HAP-1 (cell line): ENCODE data around the gene CHGA.

Source experiments
- DNase-seq, 2 experiments: peaks; one replicate each; pipeline ENCODE4 v3.0.0-alpha.2; 2016 to 2020; ENCODE audit warnings: low spot score in 2 of 2
- H3K27me3 ChIP-seq: fragments of 250-450 bp; sonication (Bioruptor Pico); 2 replicates; pipeline ENCODE4 v1.5.1; 2020; ENCODE audit warnings: low read depth, mild to moderate bottlenecking, moderate library complexity
- H3K36me3 ChIP-seq: fragments of 250-450 bp; sonication (Bioruptor Pico); replicated peaks from 2 replicates; pipeline ENCODE4 v1.5.1; 2020; ENCODE audit warnings: mild to moderate bottlenecking
- H3K4me1 ChIP-seq: fragments of 250-450 bp; sonication (Bioruptor Pico); 2 replicates; pipeline ENCODE4 v1.5.1; 2020; ENCODE audit warnings: mild to moderate bottlenecking
- H3K4me3 ChIP-seq: fragments of 250-450 bp; sonication (Bioruptor Pico); 2 replicates; pipeline ENCODE4 v1.5.1; 2020; ENCODE audit warnings: mild to moderate bottlenecking, moderate library complexity
- H3K9me3 ChIP-seq: fragments of 250-450 bp; sonication (Bioruptor Pico); 2 replicates; pipeline ENCODE4 v1.5.1; 2020; ENCODE audit warnings: mild to moderate bottlenecking, moderate library complexity
- in situ Hi-C: fragments of 300-500 bp; cut with MboI; formaldehyde crosslinking; loops from 3 replicates; pipeline ENCODE4 v1.14.3; 2020; ENCODE audit warnings: low sequenced_read_pairs, inconsistent platforms, mixed read lengths

The CHGA gene

GRCh38 chr14:92892589-92892988 is 30.4 kb upstream of the CHGA start:
- DNase-seq = no peak
- H3K27me3 ChIP-seq = no peaks in the 10 kb centered on the region
- H3K36me3 ChIP-seq = no peaks in the 10 kb centered on the region
- no peak overlapping the region for H3K4me3 ChIP-seq
- no peaks in the 10 kb centered on the region for H3K9me3 ChIP-seq
- no peaks in the 10 kb centered on the region for H3K4me1 ChIP-seq
- in situ Hi-C loops = no loop called here

GRCh38 chr14:92895352-92895878 is 27.5 kb upstream of the CHGA start:
- H3K27me3 ChIP-seq = no peaks in the 10 kb centered on the region

GRCh38 chr14:92897922-92898565 is 24.9 kb upstream of the CHGA start:
- in situ Hi-C loops = no loop called here
- Histone ChIP-seq H3K4me1 (no peaks in the 10 kb centered on the region), H3K36me3 (no peaks in the 10 kb centered on the region), H3K27me3 (no peaks in the 10 kb centered on the region), H3K4me3 (no peak overlapping the region), H3K9me3 (no peaks in the 10 kb centered on the region)
- no peak for DNase-seq

More at GRCh38 chr14:92895352-92895878, 27.5 kb upstream of the CHGA start:
- H3K36me3 ChIP-seq = no peaks in the 10 kb centered on the region
- in situ Hi-C loops = no loop called here
- H3K4me3 ChIP-seq = no peak overlapping the region
- H3K4me1 ChIP-seq = no peaks in the 10 kb centered on the region
- DNase-seq = no peak
- H3K9me3 ChIP-seq = no peaks in the 10 kb centered on the region

GRCh38 chr14:92898566-92899131 is 24.3 kb upstream of the CHGA start:
- DNase-seq = no peak
- in situ Hi-C loops = no loop called here
- no peaks in the 10 kb centered on the region for H3K36me3 ChIP-seq
- no peaks in the 10 kb centered on the region for H3K27me3 ChIP-seq
- H3K9me3 ChIP-seq = no peaks in the 10 kb centered on the region
- H3K4me3 ChIP-seq = no peak overlapping the region
- H3K4me1 ChIP-seq = no peaks in the 10 kb centered on the region

GRCh38 chr14:92900660-92901059 is 22.3 kb upstream of the CHGA start:
- H3K4me1 ChIP-seq = no peaks in the 10 kb centered on the region
- in situ Hi-C loops = no loop called here
- no peaks in the 10 kb centered on the region for H3K36me3 ChIP-seq
- no peaks in the 10 kb centered on the region for H3K27me3 ChIP-seq
- H3K4me3 ChIP-seq = no peak overlapping the region
- H3K9me3 ChIP-seq = no peaks in the 10 kb centered on the region
- no peak for DNase-seq

GRCh38 chr14:92902191-92902590 is 20.8 kb upstream of the CHGA start:
- Histone ChIP-seq H3K9me3 (no peaks in the 10 kb centered on the region), H3K36me3 (no peaks in the 10 kb centered on the region), H3K4me1 (no peaks in the 10 kb centered on the region), H3K27me3 (no peaks in the 10 kb centered on the region), H3K4me3 (no peak overlapping the region)
- in situ Hi-C loops = no loop called here
- DNase-seq = no peak

GRCh38 chr14:92902726-92903125 is 20.2 kb upstream of the CHGA start:
- Histone ChIP-seq H3K4me3 (no peak overlapping the region), H3K4me1 (no peaks in the 10 kb centered on the region), H3K36me3 (no peaks in the 10 kb centered on the region), H3K27me3 (no peaks in the 10 kb centered on the region), H3K9me3 (no peaks in the 10 kb centered on the region)
- in situ Hi-C loops = no loop called here
- DNase-seq = no peak

GRCh38 chr14:92903359-92903758 is 19.6 kb upstream of the CHGA start:
- no peak for DNase-seq
- Histone ChIP-seq H3K4me3 (no peak overlapping the region), H3K27me3 (no peaks in the 10 kb centered on the region), H3K9me3 (no peaks in the 10 kb centered on the region), H3K4me1 (no peaks in the 10 kb centered on the region), H3K36me3 (no peaks in the 10 kb centered on the region)
- in situ Hi-C loops = no loop called here

- Histone ChIP-seq H3K4me3 (no peak overlapping the region), H3K27me3 (no peaks in the 10 kb centered on the region)
Measured at GRCh38 chr14:92905667-92906066, 17.3 kb upstream of the CHGA start.

GRCh38 chr14:92906420-92906819 is 16.5 kb upstream of the CHGA start:
- in situ Hi-C loops = no loop called here
- H3K27me3 ChIP-seq = no peaks in the 10 kb centered on the region
- DNase-seq = no peak

More at GRCh38 chr14:92905667-92906066, 17.3 kb upstream of the CHGA start:
- Histone ChIP-seq H3K9me3 (no peaks in the 10 kb centered on the region), H3K4me1 (no peaks in the 10 kb centered on the region), H3K36me3 (no peaks in the 10 kb centered on the region)
- in situ Hi-C loops = no loop called here
- DNase-seq = no peak

GRCh38 chr14:92906823-92907222 is 16.1 kb upstream of the CHGA start:
- DNase-seq = no peak
- Histone ChIP-seq H3K9me3 (no peaks in the 10 kb centered on the region), H3K36me3 (no peaks in the 10 kb centered on the region), H3K4me3 (no peak overlapping the region), H3K27me3 (no peaks in the 10 kb centered on the region), H3K4me1 (no peaks in the 10 kb centered on the region)
- in situ Hi-C loops = no loop called here

More at GRCh38 chr14:92906420-92906819, 16.5 kb upstream of the CHGA start:
- H3K9me3 ChIP-seq = no peaks in the 10 kb centered on the region
- no peaks in the 10 kb centered on the region for H3K4me1 ChIP-seq
- H3K4me3 ChIP-seq = no peak overlapping the region
- no peaks in the 10 kb centered on the region for H3K36me3 ChIP-seq

GRCh38 chr14:92907316-92907911 is 15.5 kb upstream of the CHGA start:
- in situ Hi-C loops = no loop called here
- H3K27me3 ChIP-seq = no peaks in the 10 kb centered on the region
- DNase-seq = no peak
- no peaks in the 10 kb centered on the region for H3K36me3 ChIP-seq
- no peak overlapping the region for H3K4me3 ChIP-seq
- no peaks in the 10 kb centered on the region for H3K9me3 ChIP-seq
- no peaks in the 10 kb centered on the region for H3K4me1 ChIP-seq

GRCh38 chr14:92914087-92914656 is 8.8 kb upstream of the CHGA start:
- in situ Hi-C loops = no loop called here
- Histone ChIP-seq H3K9me3 (no peaks in the 10 kb centered on the region), H3K4me1 (no peaks in the 10 kb centered on the region), H3K36me3 (no peaks in the 10 kb centered on the region), H3K27me3 (no peaks in the 10 kb centered on the region), H3K4me3 (no peak overlapping the region)
- peak; percentile 21 to 75 for DNase-seq

- in situ Hi-C loops = no loop called here
- no peaks in the 10 kb centered on the region for H3K4me1 ChIP-seq
- no peaks in the 10 kb centered on the region for H3K27me3 ChIP-seq
- H3K4me3 ChIP-seq = no peak overlapping the region
- H3K9me3 ChIP-seq = no peaks in the 10 kb centered on the region
- DNase-seq = no peak
- no peaks in the 10 kb centered on the region for H3K36me3 ChIP-seq
Measured at GRCh38 chr14:92916201-92916600, 6.7 kb upstream of the CHGA start.
